NCI-H187 treated with DMSO at 0.1 percent for 48 hours (cell line): ENCODE measurements around the gene PLCG1.
"Not testable (repeated sequence)": the region's sequence is repeated elsewhere in the genome, so short reads cannot be mapped to it uniquely, and the experiment has no call there.

ENCODE experiments used
- DNase-seq: peaks from one replicate; lab custom pipeline; 2025; lab: John Stamatoyannopoulos, UW

PLCG1 gene

DNA sequence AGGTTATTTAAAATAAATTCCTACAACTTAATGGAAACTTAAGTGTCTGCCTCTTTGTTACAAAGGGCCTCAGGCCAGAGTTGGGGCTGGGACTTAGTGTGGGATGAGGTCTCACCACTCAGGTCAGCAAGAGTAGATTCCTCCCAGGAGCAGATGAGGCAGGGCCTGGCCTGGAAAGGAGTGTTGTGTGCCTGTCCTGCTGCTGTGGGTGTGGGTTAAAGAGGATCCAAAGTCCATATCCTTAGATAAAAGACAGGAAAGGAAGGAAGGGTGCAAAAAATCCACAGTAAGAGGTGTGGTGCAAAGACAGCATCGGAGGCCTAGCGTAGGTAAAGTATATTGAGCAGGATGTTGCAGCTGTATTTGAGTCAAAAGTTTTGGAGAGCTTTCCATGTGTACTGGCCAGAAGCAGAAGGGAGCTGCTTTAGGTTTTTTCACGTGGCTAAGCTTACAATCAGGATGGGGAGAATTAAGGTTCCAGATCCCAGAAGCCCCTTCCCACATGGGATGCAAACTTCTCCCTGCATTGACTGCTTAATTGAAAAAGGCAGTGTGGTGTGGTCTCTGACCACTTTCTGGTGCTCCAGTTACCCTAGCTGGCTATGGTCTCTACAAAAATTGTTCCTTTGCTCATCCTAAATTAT, 12.8 kb upstream of the PLCG1 start:
- DNase-seq, result no peak

DNA sequence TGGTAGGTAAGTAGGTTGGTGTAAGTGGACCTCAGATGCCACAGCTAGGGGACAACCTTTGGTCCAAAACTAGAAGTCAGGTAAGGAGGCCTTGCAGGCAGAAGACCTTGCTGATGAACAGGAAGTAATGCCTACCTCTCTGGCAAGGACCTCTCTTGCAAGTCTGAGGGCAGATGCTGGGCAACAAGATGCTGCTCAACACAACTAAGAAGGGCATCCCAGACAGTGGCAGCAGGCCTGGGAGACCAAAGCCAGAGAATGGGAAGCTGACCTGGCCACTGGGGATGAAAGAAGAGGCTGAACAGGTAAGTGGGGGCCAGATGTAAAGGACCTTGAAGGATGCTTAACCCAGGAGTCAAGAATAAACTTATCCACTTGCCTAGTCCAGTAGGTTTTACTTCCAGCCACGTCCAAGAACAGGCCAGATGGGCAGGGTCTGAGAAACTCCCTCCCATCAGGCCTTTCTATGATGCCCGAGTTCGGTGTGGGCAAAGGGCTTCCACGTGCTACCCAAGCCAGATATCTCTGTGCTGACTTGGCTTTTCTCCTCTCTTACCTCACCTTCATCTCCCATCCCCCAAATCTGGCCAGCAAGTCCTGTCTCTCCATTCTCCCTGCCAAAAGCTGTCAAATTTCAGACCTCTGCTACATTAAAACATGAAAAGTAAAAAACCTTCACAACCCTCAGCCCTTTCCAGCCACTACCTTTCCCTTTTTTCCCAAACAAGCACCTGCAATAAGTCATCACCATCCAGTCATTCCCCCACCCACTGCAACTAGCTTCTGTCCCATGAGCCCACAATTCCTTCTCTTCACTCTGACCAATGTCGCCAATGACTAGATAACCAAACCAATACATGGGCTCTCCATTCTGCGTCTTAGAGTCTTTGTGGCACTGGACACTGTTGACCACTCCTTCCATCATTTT, 11.5 kb upstream of the PLCG1 start:
- DNase-seq, result no peak

DNA sequence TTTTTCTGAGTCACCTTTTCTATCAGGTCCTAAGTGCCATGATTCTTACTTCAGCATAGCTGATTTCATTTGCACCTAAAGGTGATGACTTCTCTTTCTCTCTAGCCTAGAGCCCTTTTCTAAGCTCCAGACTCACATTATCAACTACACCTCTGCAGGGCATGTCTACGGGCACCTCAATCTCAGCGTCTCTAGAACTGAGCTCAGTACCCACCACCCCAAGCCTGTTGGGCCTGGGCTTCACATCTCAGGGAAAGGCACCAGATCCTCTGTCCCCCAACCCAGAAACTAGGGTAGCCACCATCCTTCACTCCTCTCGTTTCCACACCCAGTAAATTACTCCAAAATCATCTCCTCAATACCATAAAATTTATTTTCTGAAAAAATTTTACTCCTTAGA, 10.6 kb upstream of the PLCG1 start:
- no peak for DNase-seq

DNA sequence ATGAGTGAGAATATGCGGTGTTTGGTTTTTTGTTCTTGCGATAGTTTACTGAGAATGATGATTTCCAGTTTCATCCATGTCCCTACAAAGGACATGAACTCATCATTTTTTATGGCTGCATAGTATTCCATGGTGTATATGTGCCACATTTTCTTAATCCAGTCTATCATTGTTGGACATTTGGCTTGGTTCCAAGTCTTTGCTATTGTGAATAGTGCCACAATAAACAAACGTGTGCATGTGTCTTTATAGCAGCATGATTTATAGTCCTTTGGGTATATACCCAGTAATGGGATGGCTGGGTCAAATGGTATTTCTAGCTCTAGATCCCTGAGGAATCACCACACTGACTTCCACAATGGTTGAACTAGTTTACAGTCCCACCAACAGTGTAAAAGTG, 9.0 kb upstream of the PLCG1 start:
- not testable (repeated sequence) for DNase-seq

DNA sequence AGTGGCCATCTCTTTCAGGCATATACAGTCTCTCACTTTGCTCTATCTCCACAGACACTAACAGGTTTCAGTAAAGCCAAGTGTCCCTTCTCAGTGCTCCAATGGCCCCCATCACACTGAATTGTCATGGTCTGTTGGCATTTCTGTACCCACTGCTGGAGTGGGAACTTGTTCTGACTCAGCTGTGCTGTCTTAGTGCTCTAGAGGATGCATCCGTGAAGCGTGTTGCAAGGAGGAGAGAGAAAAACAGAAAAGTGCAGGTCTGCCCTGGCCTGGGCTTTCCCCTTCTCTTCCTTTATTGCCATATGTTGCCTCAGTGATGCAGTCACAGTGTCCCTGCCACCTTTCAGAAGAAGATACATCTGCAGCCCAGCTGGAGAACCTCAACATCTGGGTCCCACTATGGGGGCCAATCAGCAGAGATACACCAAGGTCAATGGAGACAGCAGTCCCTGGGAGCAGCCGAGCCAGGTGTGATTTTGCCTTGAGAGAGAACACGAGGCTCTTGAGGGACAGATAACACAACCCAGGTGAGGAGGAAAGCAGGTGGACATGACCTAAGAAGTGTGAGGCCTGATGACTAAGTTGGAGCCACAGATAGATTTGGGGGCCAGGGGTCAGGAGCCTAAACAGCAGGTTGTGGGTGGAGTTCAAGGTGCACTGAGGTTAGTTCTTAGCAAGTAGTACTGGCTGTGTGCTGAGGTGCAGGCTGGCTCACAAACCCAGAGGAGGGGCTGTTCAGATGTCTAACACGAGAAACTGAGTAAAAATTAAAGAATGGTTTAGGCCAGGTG, 5.6 kb upstream of the PLCG1 start:
- DNase-seq, result no peak

- DNase-seq, result not testable (repeated sequence)
Observed at GRCh38 chr20:41132388-41132775, 5.0 kb upstream of the PLCG1 start.

DNA sequence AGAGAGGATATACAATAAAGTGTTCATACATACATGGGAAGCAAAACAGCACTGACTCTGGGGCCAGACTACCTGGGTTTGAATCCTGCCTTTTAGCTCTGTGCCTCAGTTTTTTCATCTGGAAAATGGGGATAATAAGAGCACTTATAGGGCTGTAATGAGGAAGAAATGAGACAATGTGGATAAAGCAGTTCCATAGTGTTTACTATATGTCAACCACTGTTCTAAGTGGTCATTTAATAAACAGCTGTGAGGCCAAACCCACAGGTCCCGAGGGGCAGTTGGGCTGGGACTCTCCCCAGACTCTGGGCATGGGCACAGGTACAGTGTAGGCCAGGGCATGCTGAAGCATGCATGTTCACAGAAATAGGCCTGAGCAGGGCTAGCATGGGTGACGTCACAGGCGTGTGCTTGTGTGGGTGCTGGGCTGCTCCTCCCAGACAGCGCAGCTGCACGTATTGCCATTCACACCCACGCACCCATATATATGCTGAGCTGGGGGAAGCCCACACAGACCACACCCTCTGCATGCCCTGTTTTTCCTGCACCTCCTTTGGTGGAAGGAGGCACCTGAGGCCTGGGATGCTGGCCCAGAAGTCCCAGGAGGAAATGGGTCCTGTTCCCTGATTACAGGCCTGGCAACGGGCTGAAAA, 3.5 kb upstream of the PLCG1 start:
- no peak for DNase-seq

DNA sequence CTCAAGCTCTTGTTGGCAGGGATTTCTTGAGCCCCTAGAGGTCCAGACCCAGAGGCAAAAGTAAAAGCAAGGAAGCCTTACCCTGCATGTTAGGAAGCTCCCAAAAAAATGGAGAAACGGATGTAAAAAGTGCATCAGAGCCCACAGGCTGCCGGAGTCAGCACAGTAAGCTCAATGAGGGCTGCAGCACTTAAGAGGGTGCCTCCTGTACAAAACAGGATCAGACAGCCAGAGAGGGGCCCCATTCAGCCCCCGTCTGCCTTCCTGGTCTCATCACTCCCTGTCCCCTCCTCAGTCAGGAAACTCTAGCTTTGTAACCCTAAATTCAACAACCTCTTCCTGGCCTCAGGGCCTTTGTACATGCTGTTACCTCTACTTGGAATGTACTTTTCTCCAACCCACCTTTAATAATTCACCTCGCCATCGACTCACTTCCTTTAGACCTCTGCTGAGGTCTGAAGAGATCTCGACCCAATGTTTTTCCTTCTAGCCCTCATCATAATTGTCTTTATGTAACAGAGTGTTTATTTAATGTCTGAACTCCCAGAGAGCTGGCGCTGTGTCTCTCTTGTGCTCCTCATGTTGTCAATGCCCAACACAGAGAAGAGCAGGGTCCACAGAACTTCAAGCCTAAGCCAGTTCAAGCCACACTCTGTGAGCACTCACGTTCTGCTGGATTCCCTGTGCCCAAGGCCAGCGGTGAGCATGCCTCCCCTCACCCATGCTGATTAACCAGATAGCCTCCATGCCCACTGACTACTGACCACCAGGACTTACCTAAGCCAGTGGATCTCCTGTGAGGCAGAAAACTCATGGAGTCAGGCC, 2.8 kb upstream of the PLCG1 start:
- no peak for DNase-seq

- no peak for DNase-seq
Observed at GRCh38 chr20:41135187-41135887, 2.0 kb upstream of the PLCG1 start.

DNA sequence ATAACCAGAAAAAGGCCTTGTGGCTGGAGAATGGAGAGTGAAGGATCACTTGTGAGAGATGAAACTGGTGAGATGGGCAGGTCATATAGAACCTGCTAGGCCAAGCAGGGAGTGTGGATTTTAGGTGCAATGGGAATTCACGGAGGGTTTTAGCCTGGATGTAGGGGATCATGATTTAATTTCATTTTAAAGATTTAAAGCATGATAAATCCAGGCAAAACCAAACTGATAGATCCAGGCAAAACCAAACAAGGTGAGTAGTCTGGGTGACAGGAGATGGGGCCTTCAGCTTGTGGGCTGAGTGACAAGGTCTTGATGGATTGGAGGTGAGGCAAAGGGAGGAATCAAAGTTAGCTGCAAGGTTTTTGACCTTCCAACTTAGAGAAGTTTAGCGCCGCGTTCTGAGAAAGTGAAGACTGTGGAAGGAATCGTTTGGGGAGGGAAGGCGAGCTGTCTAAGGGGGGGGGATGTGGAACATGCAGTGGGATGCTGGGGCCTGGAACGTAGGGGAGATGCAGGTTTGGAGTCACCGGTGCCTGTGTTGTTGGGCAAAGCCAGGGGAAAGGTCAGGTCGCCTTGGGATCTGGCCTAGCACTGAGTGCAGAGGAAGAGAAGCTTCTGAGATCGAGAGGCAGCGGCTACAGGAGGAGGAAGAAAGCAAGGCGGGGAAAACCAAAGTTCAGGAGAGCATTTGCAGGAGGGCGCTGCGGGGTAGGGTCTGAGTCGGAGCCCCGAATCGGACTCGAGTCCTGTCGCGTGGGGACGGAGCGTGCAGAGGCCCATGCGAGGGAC, 1.3 kb upstream of the PLCG1 start:
- DNase-seq, result no peak

DNA sequence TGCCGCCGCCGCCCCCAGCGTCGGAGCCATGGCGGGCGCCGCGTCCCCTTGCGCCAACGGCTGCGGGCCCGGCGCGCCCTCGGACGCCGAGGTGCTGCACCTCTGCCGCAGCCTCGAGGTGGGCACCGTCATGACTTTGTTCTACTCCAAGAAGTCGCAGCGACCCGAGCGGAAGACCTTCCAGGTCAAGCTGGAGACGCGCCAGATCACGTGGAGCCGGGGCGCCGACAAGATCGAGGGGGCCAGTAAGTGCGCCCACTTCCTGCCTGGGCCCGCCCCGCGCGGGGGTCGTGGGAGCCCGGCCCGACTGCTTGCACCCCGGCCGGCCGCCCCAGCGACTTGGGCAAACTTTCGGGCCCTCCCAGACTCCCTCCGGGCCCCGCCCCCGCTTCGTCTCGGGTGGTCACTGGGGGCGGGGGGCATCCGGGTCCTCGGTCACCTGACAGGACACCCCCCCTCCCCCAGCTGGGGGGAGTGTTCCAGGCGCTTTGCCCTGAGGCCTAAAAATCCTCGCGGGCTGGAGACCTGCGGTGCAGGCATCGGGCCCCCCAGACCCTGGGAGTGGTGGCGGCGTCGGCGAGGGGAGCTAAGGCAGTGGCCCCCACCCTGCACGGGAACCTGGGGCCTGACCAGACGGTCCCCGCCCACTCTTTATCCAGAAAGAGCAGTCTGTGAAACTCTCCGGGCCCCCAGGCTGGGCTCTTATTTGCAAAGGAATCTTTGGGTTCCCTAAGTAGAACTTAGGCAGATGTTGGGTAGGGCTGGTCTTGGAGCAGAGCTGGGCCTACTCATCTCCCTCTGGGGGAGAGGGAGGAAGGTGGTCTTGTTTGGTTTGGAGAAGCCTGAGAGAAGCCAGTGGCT, 501 bp downstream of the PLCG1 start:
- DNase-seq, result no peak

DNA sequence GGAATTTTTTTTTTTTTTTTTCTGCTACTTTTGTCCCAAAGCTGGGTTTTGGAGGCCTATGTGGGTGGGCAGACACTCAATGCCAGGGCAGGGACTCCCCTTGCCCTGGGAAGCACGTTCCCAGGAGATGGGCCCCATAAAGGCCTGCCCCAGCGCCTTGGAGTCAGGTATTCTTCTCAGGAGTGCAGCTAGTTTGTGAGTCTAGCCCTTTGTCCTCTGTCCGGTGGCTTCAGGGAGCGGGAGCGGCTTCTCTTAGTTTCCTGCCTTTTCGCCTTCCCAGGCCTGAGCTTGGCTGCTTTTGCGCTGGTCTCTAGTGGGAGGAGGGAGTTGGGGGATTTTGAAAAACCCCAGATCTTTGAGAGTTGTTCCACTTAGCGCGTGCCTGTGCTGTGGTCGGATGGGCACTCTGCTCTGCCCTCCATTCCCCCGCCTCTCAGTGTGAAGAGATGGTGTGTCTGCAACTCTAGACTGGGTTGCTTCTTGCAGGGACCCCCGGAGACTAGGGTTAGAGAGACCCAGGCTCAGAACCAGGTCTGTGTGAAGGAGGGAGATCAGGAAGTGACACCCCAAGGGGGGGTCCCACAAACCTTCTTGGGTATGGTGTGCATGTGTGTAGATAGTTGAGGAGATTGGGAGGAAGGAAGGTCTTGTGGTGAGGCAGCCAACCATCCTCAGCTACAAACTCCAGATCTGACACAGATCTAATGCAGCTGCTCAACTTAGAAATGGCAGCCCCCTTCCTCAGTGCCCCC, 1.3 kb downstream of the PLCG1 start:
- no peak for DNase-seq

- DNase-seq, result no peak
Observed at GRCh38 chr20:41139227-41140093, 2.1 kb downstream of the PLCG1 start.

- DNase-seq, result no peak
Observed at GRCh38 chr20:41140226-41141133, 3.1 kb downstream of the PLCG1 start.

GRCh38 chr20:41141153-41141815, 3.9 kb downstream of the PLCG1 start:
- DNase-seq, result no peak
